ENCODE data around the gene CTDSPL. TPM values are rescaled to one million over a fixed set of nuclear protein-coding genes. Genes with fewer than 3 reads are reported as not detected.

CTDSPL gene
- total and polyA plus RNA-seq, 2 of the 13 experiments (the other 11 are each of a cell fraction or from before 2014, with no cell fraction given), result 26.1 to 142 TPM

DNA sequence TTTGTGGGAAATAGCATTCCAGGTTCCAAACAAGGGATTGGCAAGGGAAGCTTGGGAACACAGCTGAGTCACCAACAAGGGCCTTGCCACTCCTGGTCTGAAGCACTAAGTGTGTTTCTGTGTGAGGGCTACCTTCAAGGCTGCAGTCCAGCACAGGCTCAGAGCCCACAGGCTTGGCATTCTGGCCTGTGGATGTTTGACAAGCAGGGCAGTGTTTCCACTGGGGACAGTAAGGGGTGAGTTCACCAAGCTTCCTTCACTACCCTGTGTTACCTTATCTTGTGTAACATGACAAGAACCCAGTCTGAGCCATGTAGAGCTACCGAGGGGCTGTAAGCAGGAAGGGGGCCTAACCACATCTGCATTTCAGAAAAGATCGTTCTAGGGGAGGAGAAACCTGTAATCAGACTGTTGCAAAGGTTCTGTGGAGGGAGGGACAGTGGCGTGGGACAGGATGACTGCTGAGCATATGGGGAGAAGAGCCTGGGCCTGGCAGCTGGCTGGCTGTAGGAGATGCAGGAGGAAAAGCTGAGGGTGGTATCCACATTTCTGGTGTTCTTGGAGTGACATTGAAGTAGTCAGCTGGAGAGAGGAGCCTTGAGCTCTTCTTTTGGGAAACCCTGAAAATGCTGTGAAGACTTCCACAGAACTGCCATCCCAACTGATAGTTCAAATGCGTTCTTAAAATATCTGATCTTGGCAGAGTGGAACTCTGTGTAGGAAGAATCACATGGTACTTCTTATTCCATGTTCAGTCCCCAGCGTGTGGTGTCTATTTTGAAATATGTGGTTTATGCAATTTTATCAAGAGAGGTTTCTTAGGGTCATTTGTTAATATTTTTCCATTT lies 61.3 kb downstream of the CTDSPL start:
- H2AFZ ChIP-seq (ENCODE audit: low read length), result no peak overlapping the region
- peaks cover 84% of the 10 kb centered on the region for H3K4me1 ChIP-seq (ENCODE audit: insufficient read depth, low read length)
- no TSS peak for BruUV-seq (replicated peaks)
- DNase-seq (ENCODE audit: low spot score) (no peak), FAIRE-seq (no peak), ATAC-seq (peak; percentile 56)
- no peaks in the 10 kb centered on the region for H3K27me3 ChIP-seq (ENCODE audit: control insufficient read depth in 1 of 2, insufficient read depth in 2 of 2, low read length in 2 of 2)
- H3K9ac ChIP-seq (ENCODE audit: insufficient read depth, low read depth, low read length), result no peak overlapping the region
- ChIA-PET CTCF (ENCODE audit: low intra/inter-chr PET ratio, low total read pairs) (no interaction called here), POLR2A (interaction anchor here (1.1 to 1.7 kb wide), 2 partner anchors 13 to 42 kb away, joined by 3 to 5 read pairs; no protein-coding TSS in a partner anchor)
- H3K36me3 ChIP-seq (replicated peaks in 1 of 2; ENCODE audit: control insufficient read depth in 1 of 2, insufficient read depth in 2 of 2, low read length in 2 of 2), result peaks cover 11 to 25% of the 10 kb centered on the region in 2 experiments
- peaks cover 69% of the 10 kb centered on the region for H3K79me2 ChIP-seq (ENCODE audit: insufficient read depth, low read length)
- in situ Hi-C loops (cut with HindIII; ENCODE audit: extremely low pct_ligation_motif_present, low pct_unique_long_range_greater_than_20kb), result no loop called here
- no peak for TF ChIP-seq SRF (IDR thresholded peaks at IDR 0.05; ENCODE audit: low read depth, low read length)
- TF ChIP-seq ZNF687 (CRISPR knock-in tag; IDR thresholded peaks at IDR 0.05), result peak; percentile 12; the same call in 1 of the 2 replicates
- TF ChIP-seq RNF2 (conservative IDR thresholded peaks at IDR 0.05; ENCODE audit: low read depth), result no peak
- 93% methylated on average over 5 of the region's 5 CpGs for WGBS (ENCODE audit: low lambda C conversion rate)
- no peak overlapping the region for H3K4me2 ChIP-seq (ENCODE audit: low read depth, low read length)
- H3K9me3 ChIP-seq (ENCODE audit: low read length), result no peaks in the 10 kb centered on the region
- intact Hi-C loops (cut with micrococcal nuclease; ENCODE audit: unreplicated experiment), result no loop called here
- H4K20me1 ChIP-seq (ENCODE audit: insufficient read depth, low read length), result no peaks in the 10 kb centered on the region; the same call in 1 of the 2 replicates
- H3K4me3 ChIP-seq (replicated peaks in 1 of 3; ENCODE audit: insufficient read depth in 1 of 3, low read depth in 2 of 3, low read length in 3 of 3), result no peak overlapping the region
- H3K27ac ChIP-seq (ENCODE audit: extremely low read length, insufficient read depth, low read length), result peak overlapping the region; percentile 12

All from HepG2 (cell line).